CD14-positive monocyte (primary cell): ENCODE measurements around the gene SYP. TPM values are rescaled to one million over a fixed set of nuclear protein-coding genes. Genes with fewer than 3 reads are reported as not detected.

Experiments used
- DNase-seq, 3 donors: peaks; one replicate each; pipeline ENCODE4 v3.0.0-alpha.2; 2011 to 2022
- H2AFZ ChIP-seq: 2 replicates; pipeline ENCODE4 v1.6.0; 2012; ENCODE audit warnings: mild to moderate bottlenecking, low read depth, low read length, inconsistent platforms; ENCODE audit not compliant: insufficient read depth, poor library complexity, severe bottlenecking
- H3K27ac ChIP-seq, 2 donors: 1 replicate in 1 of 2; 2 replicates in 1 of 2; pipeline ENCODE4 v1.5.1; 2012 to 2013; ENCODE audit warnings: low read length in 2 of 2, control low read depth in 1 of 2, inconsistent platforms in 1 of 2, low read depth in 1 of 2, mild to moderate bottlenecking in 1 of 2
- H3K27me3 ChIP-seq, 2 donors: one replicate each; pipeline versions ENCODE4 v1.6.0 to v1.6.1; 2011 to 2013; ENCODE audit warnings: low read length in 2 of 2; ENCODE audit not compliant: control insufficient read depth in 2 of 2, insufficient read depth in 2 of 2
- H3K36me3 ChIP-seq, 2 donors: replicated peaks in 1 of 2; 1 replicate in 1 of 2; 2 replicates in 1 of 2; pipeline versions ENCODE4 v1.5.1 to v1.6.1; 2012 to 2013; ENCODE audit warnings: low read length in 2 of 2, control low read depth in 1 of 2, inconsistent platforms in 1 of 2, mild to moderate bottlenecking in 1 of 2; ENCODE audit not compliant: insufficient read depth in 2 of 2, control insufficient read depth in 1 of 2
- H3K4me1 ChIP-seq, 2 donors: 1 replicate in 1 of 2; 2 replicates in 1 of 2; pipeline versions ENCODE4 v1.5.1 to v1.6.1; 2012 to 2013; ENCODE audit warnings: low read length in 2 of 2, control low read depth in 1 of 2, inconsistent platforms in 1 of 2, mild to moderate bottlenecking in 1 of 2, moderate library complexity in 1 of 2; ENCODE audit not compliant: insufficient read depth in 2 of 2, control insufficient read depth in 1 of 2
- H3K4me2 ChIP-seq: replicated peaks from 2 replicates; pipeline ENCODE3; 2012; ENCODE audit warnings: low read length, moderate library complexity, mild to moderate bottlenecking; ENCODE audit not compliant: poor library complexity, severe bottlenecking; ENCODE audit errors: extremely low read depth
- H3K4me3 ChIP-seq, 3 experiments: fragments of 200-600 bp in 1 of 3; sonication (generic) in 1 of 3; replicated peaks in 1 of 3; 1 replicate in 2 of 3; 2 replicates in 1 of 3; pipeline ENCODE4 v1.5.1; 2011 to 2013; ENCODE audit warnings: low read length in 3 of 3, mild to moderate bottlenecking in 3 of 3, control low read depth in 2 of 3, low read depth in 2 of 3, inconsistent platforms in 1 of 3, moderate library complexity in 1 of 3
- H3K79me2 ChIP-seq: 2 replicates; pipeline ENCODE4 v1.6.0; 2012; ENCODE audit warnings: mild to moderate bottlenecking, control low read depth, inconsistent platforms, low read length, moderate library complexity; ENCODE audit not compliant: insufficient read depth
- H3K9ac ChIP-seq: 2 replicates; pipeline ENCODE4 v1.6.0; 2017; ENCODE audit warnings: low read length, mild to moderate bottlenecking; ENCODE audit not compliant: insufficient read depth, poor library complexity, severe bottlenecking
- H3K9me3 ChIP-seq, 2 donors: replicated peaks in 1 of 2; 1 replicate in 1 of 2; 2 replicates in 1 of 2; pipeline versions ENCODE4 v1.5.1 to v1.6.1; 2012 to 2013; ENCODE audit warnings: low read length in 2 of 2, control low read depth in 1 of 2; ENCODE audit not compliant: control insufficient read depth in 1 of 2, insufficient read depth in 1 of 2
- H4K20me1 ChIP-seq: 2 replicates; pipeline ENCODE4 v1.6.0; 2012; ENCODE audit warnings: mild to moderate bottlenecking, low read length, control low read depth, moderate library complexity; ENCODE audit not compliant: insufficient read depth
- H3K27ac Mint-ChIP-seq, 7 donors: one replicate each; pipeline ENCODE4 v1.8.0; 2020; ENCODE audit warnings: mild to moderate bottlenecking in 7 of 7, mixed read lengths in 7 of 7, moderate library complexity in 6 of 7, inconsistent platforms in 2 of 7
- H3K27me3 Mint-ChIP-seq, 3 donors: one replicate each; pipeline ENCODE4 v1.8.0; 2021 to 2022; ENCODE audit warnings: low read depth in 3 of 3, mild to moderate bottlenecking in 3 of 3, mixed read lengths in 3 of 3, moderate library complexity in 3 of 3, inconsistent platforms in 1 of 3
- H3K36me3 Mint-ChIP-seq, 2 donors: one replicate each; pipeline ENCODE4 v1.8.0; 2020; ENCODE audit warnings: mixed read lengths in 2 of 2, inconsistent platforms in 1 of 2, mild to moderate bottlenecking in 1 of 2
- H3K4me1 Mint-ChIP-seq: one replicate; pipeline ENCODE4 v1.8.0; 2020; ENCODE audit warnings: mild to moderate bottlenecking, mixed read lengths
- H3K4me3 Mint-ChIP-seq, 2 donors: one replicate each; pipeline ENCODE4 v1.8.0; 2020; ENCODE audit warnings: mild to moderate bottlenecking in 2 of 2, mixed read lengths in 2 of 2, moderate library complexity in 1 of 2
- H3K9me3 Mint-ChIP-seq, 7 donors: one replicate each; pipeline ENCODE4 v1.8.0; 2020 to 2022; ENCODE audit warnings: mixed read lengths in 7 of 7, mild to moderate bottlenecking in 6 of 7, moderate library complexity in 6 of 7, inconsistent platforms in 2 of 7
- CTCF ChIP-seq: fragments of 200-600 bp; IDR thresholded peaks from one replicate; pipeline ENCODE4 v1.8.0; 2022; ENCODE audit warnings: antibody characterized with exemption, mild to moderate bottlenecking
- WGBS: methylation state at CpG from one replicate; pipeline ENCODE4 v1.1.5; 2013; ENCODE audit warnings: missing lambda C conversion rate; ENCODE audit not compliant: insufficient coverage; 5-methylcytosine and 5-hydroxymethylcytosine counted together
- intact Hi-C, 2 donors: fragments of 100-400 bp; cut with micrococcal nuclease; formaldehyde crosslinking; loops; one replicate each; pipeline versions ENCODE4 v1.15.0 to v1.15.1; 2023
- polyA plus RNA-seq, 3 donors: library from polyadenylated mRNA; depleted of rRNA in 1 of 3; unstranded in 2 of 3; stranded (reverse) in 1 of 3; fragments of 300-500 nt in 2 of 3; fragments of >200 nt in 1 of 3; fragmentation: Illumina TruSeq in 2 of 3; gene quantifications; 1 replicate in 2 of 3; 2 replicates in 1 of 3; pipeline ENCODE4 v1.2.3, GENCODE V29; 2012 to 2021

Gene SYP
- polyA plus RNA-seq, 3 donors: 0.27 to 0.69 (median 0.68) TPM

GRCh38 chrX:49191574-49192011, 8.4 kb downstream of the SYP start:
- Mint-ChIP-seq H3K27ac (peak overlapping the region; percentile 37 to 95 (median 77)), H3K4me1 (peaks cover 38% of the 10 kb centered on the region), H3K4me3 (peak overlapping the region; percentile 63 to 75), H3K27me3 (peaks cover 1 to 8% (median 2%) of the 10 kb centered on the region in 3 donors), H3K36me3 (peaks cover 0 to 2% of the 10 kb centered on the region in 2 donors), H3K9me3 (peaks cover 0 to 8% (median 4%) of the 10 kb centered on the region in 7 donors)
- H3K27ac ChIP-seq: peak overlapping the region; percentile 52 to 78
- no peaks in the 10 kb centered on the region for H3K27me3 ChIP-seq
- H3K36me3 ChIP-seq: no peaks in the 10 kb centered on the region
- TF ChIP-seq CTCF: no peak
- H3K9ac ChIP-seq: peak overlapping the region; percentile 70
- no peaks in the 10 kb centered on the region for H3K79me2 ChIP-seq
- H3K4me1 ChIP-seq: peaks cover 2 to 35% of the 10 kb centered on the region in 2 donors
- under 1% methylated on average over 25 of the region's 34 CpGs for whole genome bisulfite sequencing
- H3K9me3 ChIP-seq: no peaks in the 10 kb centered on the region
- intact Hi-C loops: no loop called here
- peak overlapping the region; percentile 49 to 79 (median 49) for H3K4me3 ChIP-seq
- peak overlapping the region; percentile 82 for H3K4me2 ChIP-seq
- DNase-seq: peak in 1 of 3 donors; percentile 11
- H2AFZ ChIP-seq: peak overlapping the region; percentile 84
- H4K20me1 ChIP-seq: no peaks in the 10 kb centered on the region

- intact Hi-C loops: no loop called here
- H3K4me1 Mint-ChIP-seq: peaks cover 41% of the 10 kb centered on the region
- no peaks in the 10 kb centered on the region for H3K79me2 ChIP-seq
- TF ChIP-seq CTCF: no peak
- H3K9me3 Mint-ChIP-seq: peaks cover 0 to 10% (median 4%) of the 10 kb centered on the region in 7 donors
- H3K27me3 Mint-ChIP-seq: peaks cover 0 to 8% (median 0%) of the 10 kb centered on the region in 3 donors
- peak overlapping the region; percentile 87 to 96 (median 92) for H3K27ac Mint-ChIP-seq
- peak; percentile 95 to 97 (median 96) for DNase-seq
- WGBS: 0% methylated on average over 22 of the region's 32 CpGs
- no peaks in the 10 kb centered on the region for H3K9me3 ChIP-seq
- peak overlapping the region; percentile 63 to 76 for H3K4me3 Mint-ChIP-seq
- H3K36me3 ChIP-seq: no peaks in the 10 kb centered on the region
- H3K4me3 ChIP-seq: peak overlapping the region; percentile 49 to 79 (median 49)
- peak overlapping the region; percentile 54 to 78 for H3K27ac ChIP-seq
- H3K4me1 ChIP-seq: peaks cover 5 to 39% of the 10 kb centered on the region in 2 donors
- H2AFZ ChIP-seq: peak overlapping the region; percentile 84
- no peaks in the 10 kb centered on the region for H4K20me1 ChIP-seq
- peaks cover 0 to 2% of the 10 kb centered on the region in 2 donors for H3K36me3 Mint-ChIP-seq
- peak overlapping the region; percentile 82 for H3K4me2 ChIP-seq
- H3K27me3 ChIP-seq: no peaks in the 10 kb centered on the region
- H3K9ac ChIP-seq: peak overlapping the region; percentile 70
These were observed 9.0 kb downstream of the SYP start for GRCh38 chrX:49190821-49191573.
